Upper lobe of left lung (tissue), 6 donors: ENCODE results near the gene FGF21. TPM values are rescaled to one million over a fixed set of nuclear protein-coding genes. Genes with fewer than 3 reads are reported as not detected.
"Not testable (repeated sequence)": the region's sequence is repeated elsewhere in the genome, so short reads cannot be mapped to it uniquely, and the experiment has no call there.

Experiments
- ATAC-seq, 2 donors: fragments of 200-7000 bp; cut with Tn5 transposase; one replicate each; pipeline ENCODE4 v1.9.1; 2022; ENCODE audit warnings: mild to moderate bottlenecking in 2 of 2, moderate library complexity in 2 of 2; ENCODE audit not compliant: low FRiP score in 2 of 2
- DNase-seq, 2 donors: peaks; one replicate each; pipeline ENCODE4 v3.0.0-alpha.2; 2019 to 2020
- H3K27ac ChIP-seq, 4 donors: fragments of 200-600 bp; sonication (generic); one replicate each; pipeline ENCODE4 v1.5.1; 2016 to 2019
- H3K27me3 ChIP-seq, 4 donors: fragments of 200-600 bp; sonication (generic); one replicate each; pipeline ENCODE4 v1.5.1; 2017 to 2019
- H3K36me3 ChIP-seq, 4 donors: fragments of 200-600 bp; sonication (generic); one replicate each; pipeline ENCODE4 v1.5.1; 2016 to 2019
- H3K4me1 ChIP-seq, 4 donors: fragments of 200-600 bp; sonication (generic); one replicate each; pipeline ENCODE4 v1.5.1; 2018 to 2019
- H3K4me3 ChIP-seq, 4 donors: fragments of 200-600 bp; sonication (generic); one replicate each; pipeline ENCODE4 v1.5.1; 2017 to 2019; ENCODE audit warnings: mild to moderate bottlenecking in 2 of 4, moderate library complexity in 1 of 4
- H3K9me3 ChIP-seq, 4 donors: fragments of 200-600 bp; sonication (generic); one replicate each; pipeline ENCODE4 v1.5.1; 2018 to 2019
- CTCF ChIP-seq, 6 experiments: fragments of 450-650 bp in 4 of 6; fragments of 200-600 bp in 2 of 6; sonication (generic) in 2 of 6; IDR thresholded peaks; one replicate each; pipeline ENCODE4 v1.5.1; 2016 to 2019; ENCODE audit warnings: antibody characterized with exemption in 6 of 6
- EP300 ChIP-seq, 4 donors: sonication (generic); formaldehyde crosslinking; IDR thresholded peaks; one replicate each; pipeline ENCODE4 v1.5.1; 2017; ENCODE audit warnings: antibody characterized with exemption in 4 of 4, control low read depth in 2 of 4
- POLR2A ChIP-seq, 4 donors: fragments of 450-650 bp; IDR thresholded peaks; one replicate each; pipeline ENCODE4 v1.5.1; 2016 to 2017; ENCODE audit warnings: antibody characterized with exemption in 4 of 4, mild to moderate bottlenecking in 2 of 4
- POLR2AphosphoS5 ChIP-seq, 2 donors: sonication (generic); formaldehyde crosslinking; IDR thresholded peaks; one replicate each; pipeline ENCODE4 v1.5.1; 2017; ENCODE audit warnings: antibody characterized with exemption in 2 of 2
- WGBS, 2 donors: methylation state at CpG; one replicate each; pipeline ENCODE4 v1.1.5; 2017 to 2018; 5-methylcytosine and 5-hydroxymethylcytosine counted together
- total RNA-seq, 6 donors: library from RNA; depleted of rRNA in 4 of 6; stranded (reverse); fragments of >200 nt in 4 of 6; gene quantifications; one replicate each; pipeline versions ENCODE4 v1.1.0 to v1.2.1, GENCODE V29; 2016 to 2021
- donor health status: DM: no; HTN: no; CAD: no; lungs with moderate emphysema.
- donor health status: DM: no; HTN: yes; CAD: no; lungs with severe emphysema.

The FGF21 gene
- total RNA-seq, 6 donors from 2014 or later: not detected

- peak; percentile 96 to 97 for ATAC-seq
- no peaks in the 10 kb centered on the region for H3K36me3 ChIP-seq
- H3K4me3 ChIP-seq: peak overlapping the region; percentile 59 to 77 (median 67)
- TF ChIP-seq POLR2AphosphoS5 (IDR thresholded peaks at IDR 0.05) (peak in 1 of 2 donors; percentile 42), EP300 (IDR thresholded peaks at IDR 0.05) (no peak), CTCF (IDR thresholded peaks at IDR 0.05) (no peak), POLR2A (IDR thresholded peaks at IDR 0.05) (peak in 1 of 4 donors; percentile 67)
- H3K4me1 ChIP-seq: peaks cover 29 to 52% (median 41%) of the 10 kb centered on the region in 4 donors
- 0 to 2% methylated on average over 28 to 43 of the region's 67 CpGs for WGBS, 2 donors
- peak overlapping the region; percentile 57 to 87 (median 85) for H3K27ac ChIP-seq
- H3K27me3 ChIP-seq: no peaks in the 10 kb centered on the region
- peaks cover 0 to 4% (median 0%) of the 10 kb centered on the region in 4 donors for H3K9me3 ChIP-seq
- DNase-seq: peak; percentile 98 to 99
Measured at GRCh38 chr19:48713864-48714755, 41.2 kb upstream of the FGF21 start.

GRCh38 chr19:48714759-48715675 lies 40.3 kb upstream of the FGF21 start:
- Histone ChIP-seq H3K4me3 (peak overlapping the region; percentile 3 to 77 (median 66)), H3K27ac (peak overlapping the region; percentile 57 to 87 (median 85)), H3K36me3 (no peaks in the 10 kb centered on the region), H3K9me3 (peaks cover 0 to 4% (median 0%) of the 10 kb centered on the region in 4 donors), H3K4me1 (peaks cover 37 to 60% (median 48%) of the 10 kb centered on the region in 4 donors), H3K27me3 (no peaks in the 10 kb centered on the region)
- TF ChIP-seq CTCF (IDR thresholded peaks at IDR 0.05): no peak
- no peak for TF ChIP-seq POLR2A (IDR thresholded peaks at IDR 0.05)
- TF ChIP-seq POLR2AphosphoS5 (IDR thresholded peaks at IDR 0.05): no peak
- TF ChIP-seq EP300 (IDR thresholded peaks at IDR 0.05): no peak
- DNase-seq: peak in 1 of 2 donors; percentile 33
- no peak for ATAC-seq
- WGBS, 2 donors: 67 to 69% methylated on average over 24 to 25 of the region's 26 CpGs

GRCh38 chr19:48715681-48716171 lies 39.6 kb upstream of the FGF21 start:
- H3K4me3 ChIP-seq: no peak overlapping the region
- H3K27me3 ChIP-seq: no peaks in the 10 kb centered on the region
- DNase-seq: peak in 1 of 2 donors; percentile 75
- peaks cover 0 to 6% (median 0%) of the 10 kb centered on the region in 4 donors for H3K36me3 ChIP-seq
- H3K9me3 ChIP-seq: peaks cover 0 to 4% (median 0%) of the 10 kb centered on the region in 4 donors
- peaks cover 42 to 67% (median 53%) of the 10 kb centered on the region in 4 donors for H3K4me1 ChIP-seq
- no peak for ATAC-seq
- TF ChIP-seq EP300 (IDR thresholded peaks at IDR 0.05) (no peak), CTCF (IDR thresholded peaks at IDR 0.05) (no peak), POLR2A (IDR thresholded peaks at IDR 0.05) (no peak), POLR2AphosphoS5 (IDR thresholded peaks at IDR 0.05) (no peak)
- peak overlapping the region in 3 of 4 donors; percentile 83 to 87 (median 87) for H3K27ac ChIP-seq
- WGBS, 2 donors: 70 to 71% methylated on average over 13 to 19 of the region's 19 CpGs

GRCh38 chr19:48716562-48717291 lies 38.6 kb upstream of the FGF21 start:
- Histone ChIP-seq H3K4me3 (peak overlapping the region in 3 of 4 donors; percentile 15 to 31 (median 20)), H3K9me3 (no peaks in the 10 kb centered on the region), H3K4me1 (peaks cover 48 to 77% (median 61%) of the 10 kb centered on the region in 4 donors), H3K27ac (peak overlapping the region in 3 of 4 donors; percentile 83 to 87 (median 87)), H3K36me3 (peaks cover 0 to 9% (median 0%) of the 10 kb centered on the region in 4 donors), H3K27me3 (no peaks in the 10 kb centered on the region)
- 35 to 42% methylated on average over 10 to 11 of the region's 24 CpGs for WGBS, 2 donors
- ATAC-seq (no peak), DNase-seq (peak in 1 of 2 donors; percentile 87)
- TF ChIP-seq POLR2A (IDR thresholded peaks at IDR 0.05) (no peak), CTCF (IDR thresholded peaks at IDR 0.05) (no peak), EP300 (IDR thresholded peaks at IDR 0.05) (no peak), POLR2AphosphoS5 (IDR thresholded peaks at IDR 0.05) (no peak)

- peaks cover 45 to 74% (median 69%) of the 10 kb centered on the region in 4 donors for H3K4me1 ChIP-seq
- H3K36me3 ChIP-seq, ATAC-seq, H3K27ac ChIP-seq, H3K27me3 ChIP-seq, DNase-seq, H3K4me3 ChIP-seq, H3K9me3 ChIP-seq: not testable (repeated sequence)
- 92 to 95% methylated on average over 13 of the region's 13 CpGs for WGBS, 2 donors
Measured at GRCh38 chr19:48718106-48718505, 37.2 kb upstream of the FGF21 start.
